K562 (cell line): ENCODE data around the gene CCDC85B. TPM values are rescaled to one million over a fixed set of nuclear protein-coding genes. Genes with fewer than 3 reads are reported as not detected.

ENCODE experiments used
- ATAC-seq: fragments of 200-7000 bp; cut with Tn5 transposase; 3 replicates; pipeline ENCODE4 v1.9.1; 2020; ENCODE audit warnings: moderate library complexity
- BruUV-seq: library from RNA; stranded (reverse); fragments of 400-500 nt; replicated peaks from 2 replicates; lab custom pipeline; 2021; lab: Mats Ljungman, UMichigan
- CTCF ChIA-PET: fragments of 300-600 bp; formaldehyde crosslinking; extraction: SDS; loops from one replicate; lab custom pipeline; 2021; ENCODE audit warnings: low intra/inter-chr PET ratio; lab: Yijun Ruan, JAX
- POLR2A ChIA-PET: fragments of 300-600, 350-650 bp; sonication (Branson Sonifier 250); formaldehyde crosslinking; extraction: SDS; loops from one replicate; lab custom pipeline; 2021; ENCODE audit warnings: antibody characterized with exemption, inconsistent platforms; lab: Yijun Ruan, JAX
- DNase-seq, 4 experiments: peaks; one replicate each; pipeline versions ENCODE4 v3.0.0 to v3.0.0-alpha.2; 2011 to 2018; ENCODE audit warnings: low spot score in 3 of 4, mixed read lengths in 3 of 4; ENCODE audit errors: extremely low read depth in 1 of 4
- FAIRE-seq: peaks from 2 replicates; lab custom pipeline; 2011; peaks lifted over from hg19 to GRCh38; lab: Jason Lieb, UNC
- H2AFZ ChIP-seq: 2 replicates; pipeline ENCODE4 v1.6.0; 2011; ENCODE audit warnings: low read depth, low read length, control low read depth, inconsistent platforms
- H3K27ac ChIP-seq: fragments of 200-600 bp; 3 replicates; pipeline ENCODE4 v1.8.0; 2011; ENCODE audit warnings: low read depth, mild to moderate bottlenecking, control low read depth, inconsistent platforms, low read length, moderate library complexity, mixed read lengths; ENCODE audit errors: extremely low read depth
- H3K27me3 ChIP-seq, 2 experiments: fragments of 300-600 bp in 1 of 2; 2 replicates in 1 of 2; 3 replicates in 1 of 2; pipeline versions ENCODE4 v1.6.0 to v1.8.0; 2011; ENCODE audit warnings: inconsistent platforms in 2 of 2, low read length in 2 of 2, mild to moderate bottlenecking in 1 of 2, mixed read lengths in 1 of 2, moderate library complexity in 1 of 2; ENCODE audit not compliant: control insufficient read depth in 2 of 2, insufficient read depth in 2 of 2
- H3K36me3 ChIP-seq: fragments of 300-600 bp; 3 replicates; pipeline ENCODE4 v1.8.0; 2011; ENCODE audit warnings: mild to moderate bottlenecking, low read length, inconsistent platforms; ENCODE audit not compliant: control insufficient read depth, insufficient read depth
- H3K4me1 ChIP-seq, 2 experiments: fragments of 200-600 bp in 1 of 2; replicated peaks in 1 of 2; 2 replicates in 1 of 2; 3 replicates in 1 of 2; pipeline versions ENCODE4 v1.5.1 to v1.8.0; 2011; ENCODE audit warnings: inconsistent platforms in 2 of 2, low read length in 2 of 2, mild to moderate bottlenecking in 1 of 2, mixed read lengths in 1 of 2, moderate library complexity in 1 of 2; ENCODE audit not compliant: control insufficient read depth in 2 of 2, insufficient read depth in 2 of 2
- H3K4me2 ChIP-seq: 2 replicates; pipeline ENCODE4 v1.6.1; 2011; ENCODE audit warnings: low read length, control low read depth, inconsistent platforms, mixed read lengths; ENCODE audit not compliant: insufficient read depth
- H3K4me3 ChIP-seq: fragments of 200-600 bp; sonication (generic), shearing (Covaris generic); 2 replicates; pipeline ENCODE4 v1.5.1; 2016; ENCODE audit warnings: control low read depth, inconsistent platforms
- H3K79me2 ChIP-seq: fragments of 200-600 bp; 3 replicates; pipeline ENCODE4 v1.8.0; 2011; ENCODE audit warnings: low read length, inconsistent platforms; ENCODE audit not compliant: control insufficient read depth, insufficient read depth
- H3K9ac ChIP-seq, 2 experiments: 2 replicates each; pipeline versions ENCODE4 v1.6.0 to v1.6.1; 2011; ENCODE audit warnings: low read depth in 2 of 2, low read length in 2 of 2, control low read depth in 1 of 2, inconsistent platforms in 1 of 2, mild to moderate bottlenecking in 1 of 2, mixed read lengths in 1 of 2; ENCODE audit not compliant: insufficient read depth in 1 of 2
- H3K9me1 ChIP-seq: one replicate; pipeline ENCODE4 v1.6.0; 2011; ENCODE audit warnings: inconsistent platforms, mild to moderate bottlenecking, low read length, moderate library complexity; ENCODE audit not compliant: control insufficient read depth, insufficient read depth
- H3K9me3 ChIP-seq: replicated peaks from 2 replicates; pipeline ENCODE4 v1.5.1; 2011; ENCODE audit warnings: low read depth, low read length, inconsistent platforms; ENCODE audit not compliant: control insufficient read depth, insufficient read depth
- H4K20me1 ChIP-seq: replicated peaks from 2 replicates; pipeline ENCODE4 v1.6.1; 2011; ENCODE audit warnings: low read length, inconsistent platforms, mixed read lengths; ENCODE audit not compliant: control insufficient read depth, insufficient read depth
- BRCA1 ChIP-seq, 2 experiments: fragments of 450-650 bp in 1 of 2; sonication (generic) in 1 of 2; formaldehyde crosslinking in 1 of 2; IDR thresholded peaks; 2 replicates each; pipeline versions ENCODE4 v1.5.0 to v1.6.1; 2017 to 2020; ENCODE audit warnings: mild to moderate bottlenecking in 1 of 2, missing genetic modification reagents in 1 of 2
- CEBPZ ChIP-seq: fragments of 150-350 bp; IDR thresholded peaks from 2 replicates; pipeline ENCODE4 v1.6.1; 2014; ENCODE audit warnings: low read depth, mild to moderate bottlenecking, low read length, borderline replicate concordance
- GMEB1 ChIP-seq: fragments of 250-450 bp; sonication (Bioruptor Pico); IDR thresholded peaks from 2 replicates; pipeline ENCODE4 v1.4.0; 2020; ENCODE audit warnings: mild to moderate bottlenecking
- HDAC1 ChIP-seq, 2 experiments: fragments of 450-650 bp; IDR thresholded peaks; 2 replicates each; pipeline ENCODE4 v1.6.1; 2016 to 2017; ENCODE audit warnings: inconsistent platforms in 1 of 2, mild to moderate bottlenecking in 1 of 2, moderate library complexity in 1 of 2
- HMGXB4 ChIP-seq: sonication (generic); formaldehyde crosslinking; IDR thresholded peaks from 2 replicates; pipeline ENCODE4 v1.8.1; 2023; ENCODE audit warnings: mild to moderate bottlenecking, missing genetic modification reagents
- MBD1 ChIP-seq: fragments of 250-450 bp; sonication (Bioruptor Pico); IDR thresholded peaks from 2 replicates; pipeline ENCODE4 v1.8.0; 2022; ENCODE audit warnings: inconsistent platforms
- PURB ChIP-seq: sonication (generic); formaldehyde crosslinking; IDR thresholded peaks from 2 replicates; pipeline ENCODE4 v1.9.0; 2021; ENCODE audit warnings: low read depth, mild to moderate bottlenecking, missing genetic modification reagents
- SPI1 ChIP-seq: IDR thresholded peaks from 2 replicates; pipeline ENCODE4 v1.6.1; 2011; ENCODE audit warnings: low read depth, low read length, control low read depth, borderline replicate concordance
- XRCC5 ChIP-seq: fragments of 200-400 bp; formaldehyde crosslinking; IDR thresholded peaks from 2 replicates; pipeline ENCODE4 v1.6.1; 2017; ENCODE audit warnings: low read depth, mild to moderate bottlenecking, low read length
- ZFPM2 ChIP-seq: fragments of 250-450 bp; sonication (Bioruptor Pico); IDR thresholded peaks from 2 replicates; pipeline ENCODE4 v1.5.1; 2022; ENCODE audit warnings: mild to moderate bottlenecking
- ZNF280B ChIP-seq: fragments of 250-450 bp; sonication (Bioruptor Pico); IDR thresholded peaks from 2 replicates; pipeline ENCODE4 v1.5.1; 2021; ENCODE audit warnings: mild to moderate bottlenecking
- ZNF551 ChIP-seq: fragments of 250-450 bp; sonication (Bioruptor Pico); IDR thresholded peaks from 2 replicates; pipeline ENCODE4 v1.5.0; 2021; ENCODE audit warnings: mild to moderate bottlenecking, moderate library complexity
- WGBS: fragments of 100-300 bp; shearing (Covaris generic); methylation state at CpG from one replicate; pipeline ENCODE4 v1.1.6; 2016; ENCODE audit warnings: low coverage, mixed read lengths; ENCODE audit not compliant: insufficient coverage; ENCODE audit errors: missing lambda C conversion rate; 5-methylcytosine and 5-hydroxymethylcytosine counted together
- in situ Hi-C: fragments of 300-500 bp; cut with MboI; formaldehyde crosslinking; loops from 4 replicates; pipeline ENCODE4 v1.15.0; 2018; ENCODE audit warnings: inconsistent platforms, mixed read lengths
- intact Hi-C: fragments of 100-400 bp; cut with micrococcal nuclease; formaldehyde crosslinking; loops from 2 replicates; pipeline ENCODE4 v1.14.2; 2022
- polyA plus RNA-seq, 8 experiments: library from polyadenylated mRNA; depleted of rRNA in 4 of 8; stranded (reverse) in 5 of 8; unstranded in 3 of 8; fragments of >200 nt; fragmentation: Nextera tagmentation in 2 of 8; fragmentation: Illumina TruSeq in 1 of 8; extraction: Ambion mirVana in 2 of 8; extraction: Trizol in 1 of 8; gene quantifications; 2 replicates each; pipeline versions ENCODE4 v1.2.1 to v1.2.3, GENCODE V29; 2011 to 2014; ENCODE audit warnings: inconsistent platforms in 1 of 8, missing spikeins in 1 of 8
- total RNA-seq, 7 experiments: library from RNA; depleted of rRNA in 6 of 7; stranded (reverse); fragments of >200 nt in 6 of 7; fragmentation: Illumina TruSeq in 2 of 7; extraction: Trizol in 2 of 7; gene quantifications; 2 replicates each; pipeline versions ENCODE4 v1.2.1 to v1.2.3, GENCODE V29; 2011 to 2021; ENCODE audit warnings: low replicate concordance in 1 of 7

Gene CCDC85B
- total and polyA plus RNA-seq, 9 of the 15 experiments (the other 6 are each of a cell fraction or from before 2014, with no cell fraction given) = 0.14 to 138 (median 6.2) TPM

GRCh38 chr11:65937766-65938165 lies 47.3 kb downstream of the CCDC85B start:
- Histone ChIP-seq H3K9ac (no peak overlapping the region), H3K9me1 (no peaks in the 10 kb centered on the region), H3K79me2 (no peaks in the 10 kb centered on the region), H3K4me2 (no peak overlapping the region), H3K4me1 (peaks cover 17 to 35% of the 10 kb centered on the region in 2 experiments; a peak in 4 of 5 replicates), H3K4me3 (no peak overlapping the region), H3K27me3 (no peaks in the 10 kb centered on the region), H3K9me3 (no peaks in the 10 kb centered on the region), H4K20me1 (0 out of 2 replicates have a peak, but pooled peaks cover 4% of the 10 kb centered on the region), H3K36me3 (no peaks in the 10 kb centered on the region), H2AFZ (peak overlapping the region; percentile 7), H3K27ac (no peak overlapping the region)
- in situ Hi-C loops = no loop called here
- ChIA-PET CTCF (no interaction called here), POLR2A (interaction anchor here (1.0 to 1.5 kb wide), 3 partner anchors 9 to 23 kb away, joined by 3 to 4 read pairs (median 3); no protein-coding TSS in a partner anchor)
- intact Hi-C loops = no loop called here
- ATAC-seq (no peak), DNase-seq (no peak), FAIRE-seq (no peak)
- BruUV-seq = no TSS peak
- WGBS = 10% methylated on average over 4 of the region's 4 CpGs
- TF ChIP-seq ZNF551 (CRISPR knock-in tag) (no peak), HDAC1 (IDR thresholded peaks at IDR 0.05) (no peak), SPI1 (no peak), CEBPZ (no peak), ZFPM2 (CRISPR knock-in tag) (no peak), PURB (no peak), XRCC5 (no peak), ZNF280B (no peak), HMGXB4 (no peak), GMEB1 (no peak), MBD1 (CRISPR knock-in tag) (no peak), BRCA1 (IDR thresholded peaks at IDR 0.05) (no peak), BRCA1 (CRISPR knock-in tag; IDR thresholded peaks at IDR 0.05) (no peak)
